Upper lobe of left lung (tissue), 6 donors: ENCODE data around the gene VAC14. TPM values are rescaled to one million over a fixed set of nuclear protein-coding genes. Genes with fewer than 3 reads are reported as not detected.

Source experiments
- ATAC-seq, 2 donors: fragments of 200-7000 bp; cut with Tn5 transposase; one replicate each; pipeline ENCODE4 v1.9.1; 2022; ENCODE audit warnings: mild to moderate bottlenecking in 2 of 2, moderate library complexity in 2 of 2; ENCODE audit not compliant: low FRiP score in 2 of 2
- DNase-seq, 2 donors: peaks; one replicate each; pipeline ENCODE4 v3.0.0-alpha.2; 2019 to 2020
- H3K27ac ChIP-seq, 4 donors: fragments of 200-600 bp; sonication (generic); one replicate each; pipeline ENCODE4 v1.5.1; 2016 to 2019
- H3K27me3 ChIP-seq, 4 donors: fragments of 200-600 bp; sonication (generic); one replicate each; pipeline ENCODE4 v1.5.1; 2017 to 2019
- H3K36me3 ChIP-seq, 4 donors: fragments of 200-600 bp; sonication (generic); one replicate each; pipeline ENCODE4 v1.5.1; 2016 to 2019
- H3K4me1 ChIP-seq, 4 donors: fragments of 200-600 bp; sonication (generic); one replicate each; pipeline ENCODE4 v1.5.1; 2018 to 2019
- H3K4me3 ChIP-seq, 4 donors: fragments of 200-600 bp; sonication (generic); one replicate each; pipeline ENCODE4 v1.5.1; 2017 to 2019; ENCODE audit warnings: mild to moderate bottlenecking in 2 of 4, moderate library complexity in 1 of 4
- H3K9me3 ChIP-seq, 4 donors: fragments of 200-600 bp; sonication (generic); one replicate each; pipeline ENCODE4 v1.5.1; 2018 to 2019
- EP300 ChIP-seq, 4 donors: sonication (generic); formaldehyde crosslinking; IDR thresholded peaks; one replicate each; pipeline ENCODE4 v1.5.1; 2017; ENCODE audit warnings: antibody characterized with exemption in 4 of 4, control low read depth in 2 of 4
- POLR2A ChIP-seq, 4 donors: fragments of 450-650 bp; IDR thresholded peaks; one replicate each; pipeline ENCODE4 v1.5.1; 2016 to 2017; ENCODE audit warnings: antibody characterized with exemption in 4 of 4, mild to moderate bottlenecking in 2 of 4
- POLR2AphosphoS5 ChIP-seq, 2 donors: sonication (generic); formaldehyde crosslinking; IDR thresholded peaks; one replicate each; pipeline ENCODE4 v1.5.1; 2017; ENCODE audit warnings: antibody characterized with exemption in 2 of 2
- WGBS, 2 donors: methylation state at CpG; one replicate each; pipeline ENCODE4 v1.1.5; 2017 to 2018; 5-methylcytosine and 5-hydroxymethylcytosine counted together
- total RNA-seq, 6 donors: library from RNA; depleted of rRNA in 4 of 6; stranded (reverse); fragments of >200 nt in 4 of 6; gene quantifications; one replicate each; pipeline versions ENCODE4 v1.1.0 to v1.2.1, GENCODE V29; 2016 to 2021
- TF ChIP-seq, protein P1 (sequence below), 6 experiments: fragments of 450-650 bp in 4 of 6; fragments of 200-600 bp in 2 of 6; sonication (generic) in 2 of 6; IDR thresholded peaks; one replicate each; pipeline ENCODE4 v1.5.1; 2016 to 2019; ENCODE audit warnings: antibody characterized with exemption in 6 of 6
- donor health status: DM: no; HTN: no; CAD: no; lungs with moderate emphysema.
- donor health status: DM: no; HTN: yes; CAD: no; lungs with severe emphysema.

The VAC14 gene
- total RNA-seq, 6 donors from 2014 or later, result 39.6 to 145 (median 57.4) TPM

DNA sequence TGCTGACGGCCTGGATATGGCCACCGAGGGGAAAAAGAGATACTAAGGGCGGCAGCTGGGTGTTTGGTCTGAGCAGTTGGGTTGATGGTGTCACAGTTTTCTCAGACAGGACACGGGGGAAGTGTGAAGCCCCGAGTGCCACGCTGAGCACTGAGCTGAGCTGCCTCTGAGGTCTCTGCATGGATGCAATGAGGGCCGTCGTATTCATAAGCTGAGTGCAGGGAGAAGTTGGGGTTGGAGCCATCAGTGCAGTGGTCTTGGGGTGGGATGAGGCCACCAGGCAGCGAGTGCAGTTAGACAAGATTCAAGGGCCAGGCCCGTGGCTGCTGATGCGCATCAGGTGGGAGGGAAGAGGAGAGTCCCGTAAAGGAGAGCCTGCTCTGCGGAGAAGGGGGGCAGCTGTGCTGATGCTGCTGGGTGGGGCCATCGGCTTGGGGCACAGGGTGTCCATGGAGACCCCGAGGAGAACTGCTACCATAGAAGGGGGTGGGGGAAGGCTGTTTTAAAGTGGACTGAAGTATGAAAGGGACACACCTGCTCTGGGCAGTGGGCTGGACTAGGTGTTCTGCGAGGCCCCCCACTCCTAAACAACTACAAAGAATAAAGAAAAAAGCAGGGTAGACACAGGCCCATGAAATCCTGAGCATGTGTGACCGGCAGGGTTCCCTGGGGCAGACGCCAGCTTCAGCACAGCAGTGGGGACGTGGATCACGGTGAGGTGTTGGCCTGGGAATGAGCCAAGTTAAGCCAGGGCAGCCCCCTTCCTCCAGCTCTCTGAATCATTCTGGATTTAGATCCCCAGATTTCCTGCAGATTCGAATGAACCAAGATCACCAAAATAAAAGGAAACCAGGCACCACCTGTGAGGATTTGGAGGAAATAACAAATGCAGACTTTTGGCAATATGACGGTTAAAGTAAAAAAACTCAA is 134.9 kb downstream of the VAC14 start:
- 89 to 90% methylated on average over 20 to 22 of the region's 22 CpGs for WGBS, 2 donors
- H3K4me3 ChIP-seq, result no peak overlapping the region
- H3K4me1 ChIP-seq, result no peaks in the 10 kb centered on the region
- peaks cover 26 to 93% (median 60%) of the 10 kb centered on the region in 4 donors for H3K36me3 ChIP-seq
- peak in 1 of 2 donors; percentile 18 for DNase-seq
- no peaks in the 10 kb centered on the region for H3K9me3 ChIP-seq
- H3K27me3 ChIP-seq, result no peaks in the 10 kb centered on the region
- TF ChIP-seq POLR2A (IDR thresholded peaks at IDR 0.05) (no peak), EP300 (IDR thresholded peaks at IDR 0.05) (no peak), POLR2AphosphoS5 (IDR thresholded peaks at IDR 0.05) (no peak)
- TF ChIP-seq, protein P1, sequence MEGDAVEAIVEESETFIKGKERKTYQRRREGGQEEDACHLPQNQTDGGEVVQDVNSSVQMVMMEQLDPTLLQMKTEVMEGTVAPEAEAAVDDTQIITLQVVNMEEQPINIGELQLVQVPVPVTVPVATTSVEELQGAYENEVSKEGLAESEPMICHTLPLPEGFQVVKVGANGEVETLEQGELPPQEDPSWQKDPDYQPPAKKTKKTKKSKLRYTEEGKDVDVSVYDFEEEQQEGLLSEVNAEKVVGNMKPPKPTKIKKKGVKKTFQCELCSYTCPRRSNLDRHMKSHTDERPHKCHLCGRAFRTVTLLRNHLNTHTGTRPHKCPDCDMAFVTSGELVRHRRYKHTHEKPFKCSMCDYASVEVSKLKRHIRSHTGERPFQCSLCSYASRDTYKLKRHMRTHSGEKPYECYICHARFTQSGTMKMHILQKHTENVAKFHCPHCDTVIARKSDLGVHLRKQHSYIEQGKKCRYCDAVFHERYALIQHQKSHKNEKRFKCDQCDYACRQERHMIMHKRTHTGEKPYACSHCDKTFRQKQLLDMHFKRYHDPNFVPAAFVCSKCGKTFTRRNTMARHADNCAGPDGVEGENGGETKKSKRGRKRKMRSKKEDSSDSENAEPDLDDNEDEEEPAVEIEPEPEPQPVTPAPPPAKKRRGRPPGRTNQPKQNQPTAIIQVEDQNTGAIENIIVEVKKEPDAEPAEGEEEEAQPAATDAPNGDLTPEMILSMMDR (IDR thresholded peaks at IDR 0.05), result no peak
- no peak overlapping the region for H3K27ac ChIP-seq
- no peak for ATAC-seq

DNA sequence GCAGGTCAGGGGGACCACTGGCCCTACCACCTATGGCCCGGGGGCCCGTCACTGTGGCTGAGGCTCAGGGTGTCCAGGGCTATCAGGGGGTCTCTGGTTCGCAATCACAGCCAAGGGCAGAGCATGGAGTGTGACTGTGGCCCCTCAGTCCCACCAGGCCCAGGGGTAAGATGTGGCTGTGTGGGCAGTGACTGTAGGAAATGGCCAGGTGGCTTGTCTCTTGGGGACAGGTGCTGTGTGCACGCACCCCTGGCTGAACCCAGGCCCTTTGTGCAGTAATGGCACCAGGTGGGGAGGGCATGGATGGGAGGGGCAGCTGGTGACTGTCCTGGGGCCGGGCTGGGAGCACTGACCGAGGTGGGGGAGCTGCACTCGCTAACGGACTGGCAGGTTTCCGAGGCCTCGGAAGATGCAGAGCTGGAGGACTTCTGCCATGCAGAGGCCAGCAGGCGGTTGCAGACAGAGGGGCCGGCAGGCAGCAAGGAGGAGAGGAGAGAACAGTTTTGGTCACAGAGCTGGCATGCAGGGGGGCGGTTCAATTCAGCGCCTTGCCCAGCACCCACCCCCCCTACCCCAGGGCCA is 135.8 kb downstream of the VAC14 start:
- 86% methylated on average over 12 of the region's 14 CpGs; no CpG with 5 or more reads in 1 of the 2 donors for whole genome bisulfite sequencing, 2 donors
- ATAC-seq, result no peak
- Histone ChIP-seq H3K27ac (no peak overlapping the region), H3K9me3 (no peaks in the 10 kb centered on the region), H3K36me3 (peaks cover 26 to 84% (median 53%) of the 10 kb centered on the region in 4 donors), H3K4me1 (no peaks in the 10 kb centered on the region), H3K4me3 (no peak overlapping the region), H3K27me3 (no peaks in the 10 kb centered on the region)
- peak in 1 of 2 donors; percentile 19 for DNase-seq
- TF ChIP-seq EP300 (IDR thresholded peaks at IDR 0.05) (no peak), POLR2A (IDR thresholded peaks at IDR 0.05) (no peak), POLR2AphosphoS5 (IDR thresholded peaks at IDR 0.05) (no peak)
- TF ChIP-seq, protein P1 (IDR thresholded peaks at IDR 0.05), result no peak

DNA sequence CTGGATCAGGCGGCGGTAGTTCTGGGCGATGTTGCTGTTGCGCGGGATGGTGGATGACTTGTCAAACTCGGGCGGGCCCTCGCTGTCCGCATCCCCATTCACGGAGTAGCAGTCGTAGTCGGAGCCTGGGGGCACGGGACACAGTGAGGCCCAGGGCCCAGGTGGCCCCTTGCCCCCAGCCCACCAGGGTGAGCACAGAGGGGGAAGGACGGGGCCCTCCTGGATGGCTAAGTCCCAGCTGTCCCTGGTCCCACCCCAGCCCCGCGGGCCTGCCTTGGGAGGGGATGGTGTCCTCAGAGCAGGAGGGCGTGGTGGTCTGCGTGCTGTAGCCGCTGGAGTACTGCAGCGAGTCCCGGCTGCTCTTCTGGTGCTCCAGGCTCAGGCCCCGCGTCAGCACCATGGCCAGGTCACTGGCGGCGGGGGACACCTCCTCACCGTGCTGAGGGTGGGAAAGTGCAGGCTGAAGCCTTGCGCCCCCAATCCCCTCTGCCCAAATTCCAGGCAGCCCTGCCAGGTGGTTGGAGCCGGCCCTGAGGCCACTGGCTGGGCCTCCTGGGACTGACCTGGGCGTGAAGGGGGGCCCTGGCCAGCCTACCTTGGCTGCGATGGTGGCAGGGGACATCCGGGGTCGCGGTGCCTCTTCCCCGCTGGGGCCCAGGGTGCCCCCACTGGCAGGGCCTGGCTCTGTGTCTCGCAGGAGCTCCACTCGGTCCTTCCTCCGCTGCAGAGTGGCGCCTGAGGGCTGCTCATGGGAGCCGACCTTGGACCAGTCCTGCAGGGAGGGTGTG is 136.4 kb downstream of the VAC14 start:
- no peak overlapping the region for H3K4me3 ChIP-seq
- H3K4me1 ChIP-seq, result no peaks in the 10 kb centered on the region
- peak in 1 of 2 donors; percentile 18 for DNase-seq
- H3K27me3 ChIP-seq, result no peaks in the 10 kb centered on the region
- ATAC-seq, result peak in 1 of 2 donors; percentile 2
- peaks cover 26 to 77% (median 47%) of the 10 kb centered on the region in 4 donors for H3K36me3 ChIP-seq
- no peak for TF ChIP-seq EP300 (IDR thresholded peaks at IDR 0.05)
- 91 to 94% methylated on average over 13 to 22 of the region's 39 CpGs for WGBS, 2 donors
- no peaks in the 10 kb centered on the region for H3K9me3 ChIP-seq
- no peak overlapping the region for H3K27ac ChIP-seq

DNA sequence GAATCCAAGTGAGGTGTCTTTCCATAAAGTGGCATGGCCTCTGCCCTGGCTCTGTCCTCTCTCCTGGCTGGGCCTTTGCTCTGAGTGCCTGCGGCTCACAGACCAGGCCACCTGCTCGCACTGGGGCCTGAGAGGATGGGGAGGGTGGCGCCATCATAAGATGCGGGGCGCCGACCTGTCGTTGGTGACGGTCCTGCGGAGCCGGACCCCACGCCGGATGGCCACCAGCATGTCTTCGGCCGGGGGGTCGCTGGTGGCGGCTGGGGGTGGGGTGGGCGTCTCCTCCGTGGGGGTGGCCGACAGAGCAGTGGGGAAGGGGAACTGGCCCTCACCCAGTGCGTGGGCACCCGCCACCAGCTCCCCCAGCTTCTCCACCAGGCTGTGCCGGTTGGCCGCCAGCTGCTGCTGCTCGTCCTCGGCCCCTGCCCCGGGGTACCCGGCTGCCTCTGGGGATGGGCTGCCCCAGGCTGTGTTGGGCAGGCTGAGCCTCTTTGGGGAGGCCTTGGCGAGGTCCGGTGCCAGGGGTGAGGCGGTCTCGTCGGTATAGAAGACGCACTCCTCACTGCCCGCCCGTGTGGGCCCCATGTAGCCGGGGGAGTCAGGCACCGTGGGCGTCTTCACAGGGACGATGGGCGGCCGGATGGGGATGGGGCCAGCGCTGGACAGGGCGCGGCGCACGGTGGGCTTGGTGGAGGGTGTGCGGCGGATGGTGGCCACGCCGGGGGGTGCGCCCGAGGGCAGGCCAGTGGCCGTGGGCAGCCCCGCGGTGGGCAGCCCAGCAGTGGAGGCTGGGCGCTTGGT is 137.2 kb downstream of the VAC14 start:
- ATAC-seq (no peak), DNase-seq (peak in 1 of 2 donors; percentile 81)
- no peak overlapping the region for H3K4me3 ChIP-seq
- WGBS, 2 donors, result 90 to 97% methylated on average over 26 to 45 of the region's 56 CpGs
- no peaks in the 10 kb centered on the region for H3K27me3 ChIP-seq
- H3K27ac ChIP-seq, result no peak overlapping the region
- H3K9me3 ChIP-seq, result no peaks in the 10 kb centered on the region
- TF ChIP-seq, protein P1 (IDR thresholded peaks at IDR 0.05), result no peak
- no peak for TF ChIP-seq POLR2A (IDR thresholded peaks at IDR 0.05)
- no peak for TF ChIP-seq EP300 (IDR thresholded peaks at IDR 0.05)
- TF ChIP-seq POLR2AphosphoS5 (IDR thresholded peaks at IDR 0.05), result no peak
- H3K4me1 ChIP-seq, result no peaks in the 10 kb centered on the region
- H3K36me3 ChIP-seq, result peaks cover 26 to 69% (median 44%) of the 10 kb centered on the region in 4 donors
